NCI-H524 treated with DMSO at 0.1 percent for 48 hours (cell line): ENCODE data around the gene AFG3L2.
"Not testable (repeated sequence)": the region's sequence is repeated elsewhere in the genome, so short reads cannot be mapped to it uniquely, and the experiment has no call there.

Source experiments
- DNase-seq: peaks from one replicate; lab custom pipeline; 2025; lab: John Stamatoyannopoulos, UW

Gene AFG3L2

DNA sequence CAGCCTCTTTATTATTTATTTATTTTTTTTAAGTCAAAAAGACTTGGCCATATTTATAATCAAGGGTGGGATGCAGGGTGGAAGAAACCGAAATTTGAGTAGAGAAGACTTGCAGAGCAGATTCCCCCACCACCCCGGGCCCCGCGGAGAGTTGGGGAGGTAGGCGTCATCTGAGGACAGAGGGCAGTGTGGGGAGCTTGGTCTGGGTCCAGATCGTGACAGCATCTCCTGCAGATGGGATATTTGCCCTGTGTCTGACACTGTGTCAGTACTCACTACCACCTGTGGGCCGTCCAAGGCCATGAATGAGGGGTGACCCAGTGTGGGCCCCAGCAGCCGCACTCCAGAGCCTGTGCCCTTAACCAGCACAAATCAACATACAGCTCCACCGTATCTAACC lies 20.2 kb upstream of the AFG3L2 start:
- no peak for DNase-seq

DNA sequence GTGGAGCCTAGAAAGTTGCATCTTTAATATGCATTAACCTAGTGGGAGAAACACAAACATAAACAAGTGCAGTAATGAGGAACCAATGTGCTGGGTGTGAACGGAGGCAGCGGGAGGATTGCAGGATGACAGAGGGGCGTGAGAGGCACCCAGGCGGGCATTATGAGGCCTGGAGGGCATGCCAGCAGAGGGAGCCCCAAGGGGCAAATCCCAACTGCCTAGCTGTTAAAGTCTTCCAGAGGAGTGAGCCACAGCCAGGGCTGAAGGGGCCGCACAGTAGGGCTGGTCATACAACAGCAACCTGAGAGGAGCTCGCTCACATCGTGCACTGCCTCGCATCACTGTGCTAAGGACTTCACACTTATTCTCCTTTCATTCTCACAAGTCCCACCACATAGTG lies 17.4 kb upstream of the AFG3L2 start:
- no peak for DNase-seq

DNA sequence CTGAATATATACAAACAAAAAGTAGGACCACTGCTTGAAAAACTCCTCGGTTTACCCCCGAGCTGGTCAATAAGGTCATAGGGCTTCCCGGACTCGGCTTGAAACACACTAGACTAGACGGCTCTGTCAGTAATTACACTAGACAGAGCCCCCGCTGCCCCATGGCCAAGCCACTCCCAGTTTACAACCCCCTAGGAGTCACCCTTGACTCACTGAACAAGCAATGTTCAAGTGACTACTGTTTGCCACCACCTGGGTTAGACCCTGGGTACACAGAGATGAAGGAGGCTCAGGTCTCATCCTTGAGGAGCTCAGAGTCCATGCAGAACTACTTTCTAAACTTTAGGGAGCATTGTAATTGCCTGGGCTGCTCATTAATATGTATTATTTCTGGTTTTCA lies 17.0 kb upstream of the AFG3L2 start:
- DNase-seq: no peak

DNA sequence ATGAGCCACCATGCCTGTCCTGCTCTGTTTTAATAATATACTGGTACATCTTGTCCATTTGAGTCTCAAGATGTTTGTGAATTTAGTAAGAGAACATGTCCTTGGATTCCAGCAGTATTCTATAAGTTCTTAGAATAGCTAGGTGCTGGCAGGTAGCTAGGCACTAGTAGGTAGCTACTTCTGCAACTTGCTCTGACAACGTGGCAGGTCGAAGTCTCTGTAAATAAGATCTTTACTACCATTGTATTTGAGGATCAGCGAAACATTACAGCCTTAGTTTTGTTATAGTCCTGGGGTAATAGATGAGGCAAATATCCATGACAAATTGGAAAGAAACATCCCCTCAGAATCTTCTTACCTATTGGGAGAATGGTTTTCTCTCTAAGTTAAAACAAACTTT lies 16.5 kb upstream of the AFG3L2 start:
- no peak for DNase-seq

DNA sequence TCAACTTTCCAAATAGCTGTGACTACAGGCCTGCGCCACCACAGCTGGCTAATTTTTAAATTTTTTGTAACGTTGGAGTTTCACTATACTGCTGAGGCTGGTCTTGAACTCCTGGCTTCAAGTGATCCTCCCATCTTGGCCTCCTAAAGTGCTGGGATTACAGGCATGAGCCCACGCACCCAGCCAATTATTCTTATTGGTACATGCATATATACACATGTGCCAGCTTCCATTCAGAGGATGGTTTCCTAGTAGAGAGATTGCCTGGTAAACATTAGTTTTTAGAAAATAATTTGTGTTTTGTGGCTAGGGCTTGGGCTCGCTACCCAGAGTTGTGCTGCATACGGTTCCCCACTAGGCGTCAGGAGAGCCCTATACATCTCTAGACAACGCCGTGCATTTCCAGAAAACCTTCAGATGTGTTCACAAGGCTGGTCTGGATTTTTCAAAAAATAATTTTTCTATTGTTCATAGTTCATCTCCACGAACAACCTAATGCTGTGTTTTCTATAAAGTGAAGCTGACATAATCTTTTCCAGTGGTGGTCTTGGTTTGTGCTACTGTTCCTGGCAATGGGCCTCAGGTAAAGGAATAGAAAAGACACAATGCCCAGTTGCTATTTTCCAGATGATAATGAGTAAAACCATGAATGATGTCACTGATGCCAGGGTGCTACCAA lies 14.6 kb upstream of the AFG3L2 start:
- DNase-seq: no peak

DNA sequence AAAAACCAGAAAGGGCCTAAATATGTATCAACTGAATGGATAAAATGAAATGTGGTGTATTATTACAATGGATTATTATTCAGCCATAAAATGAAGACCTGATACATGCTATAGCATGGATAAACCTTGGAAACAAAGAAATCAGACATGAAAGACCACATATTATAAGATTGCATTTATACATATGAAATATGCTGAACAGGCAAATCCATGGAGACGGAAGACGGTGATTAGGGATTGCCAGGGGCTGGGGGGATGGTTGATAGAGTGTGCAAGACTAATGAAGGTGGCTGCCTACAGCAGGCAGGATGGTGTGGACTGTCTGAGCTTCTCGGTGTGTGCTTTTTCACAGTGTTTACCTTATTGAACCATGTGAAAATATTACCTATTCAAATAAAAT lies 11.4 kb upstream of the AFG3L2 start:
- DNase-seq: no peak

DNA sequence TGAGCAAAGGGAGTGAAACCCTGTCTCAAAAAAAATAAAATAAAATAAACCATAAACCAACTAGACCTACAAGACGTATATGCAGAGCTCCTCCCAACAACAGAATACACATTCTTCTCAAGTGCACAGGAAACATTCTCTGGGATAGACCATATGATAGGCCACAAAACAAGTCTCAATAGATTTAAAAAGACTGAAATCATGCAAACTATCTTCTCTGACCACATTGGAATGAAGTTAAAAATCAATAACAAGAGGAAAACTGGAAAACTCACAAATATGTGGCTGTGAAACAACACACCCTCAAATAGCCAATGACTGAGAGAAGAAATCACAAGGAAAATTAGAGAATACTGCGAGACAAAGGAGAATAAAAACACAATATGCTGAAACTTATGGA lies 7.2 kb upstream of the AFG3L2 start:
- no peak for DNase-seq

DNA sequence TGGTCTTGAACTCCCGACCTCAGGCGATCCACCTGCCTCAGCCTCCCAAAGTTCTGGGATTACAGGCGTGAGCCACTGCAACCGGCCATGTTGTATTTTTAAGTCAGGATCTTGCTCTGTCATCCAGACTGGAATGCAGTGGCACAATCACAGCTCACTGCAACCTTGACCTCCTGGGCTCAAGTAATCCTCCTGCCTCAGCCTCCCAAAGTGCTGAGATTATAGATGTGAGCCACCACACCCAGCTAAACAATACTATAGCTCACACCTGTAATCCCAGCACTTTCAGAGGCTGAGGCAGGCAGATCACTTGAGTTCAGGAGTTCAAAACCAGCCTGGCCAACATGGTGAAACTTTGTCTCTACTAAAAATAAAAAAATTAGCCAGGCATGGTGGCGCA lies 6.7 kb upstream of the AFG3L2 start:
- DNase-seq: not testable (repeated sequence)

DNA sequence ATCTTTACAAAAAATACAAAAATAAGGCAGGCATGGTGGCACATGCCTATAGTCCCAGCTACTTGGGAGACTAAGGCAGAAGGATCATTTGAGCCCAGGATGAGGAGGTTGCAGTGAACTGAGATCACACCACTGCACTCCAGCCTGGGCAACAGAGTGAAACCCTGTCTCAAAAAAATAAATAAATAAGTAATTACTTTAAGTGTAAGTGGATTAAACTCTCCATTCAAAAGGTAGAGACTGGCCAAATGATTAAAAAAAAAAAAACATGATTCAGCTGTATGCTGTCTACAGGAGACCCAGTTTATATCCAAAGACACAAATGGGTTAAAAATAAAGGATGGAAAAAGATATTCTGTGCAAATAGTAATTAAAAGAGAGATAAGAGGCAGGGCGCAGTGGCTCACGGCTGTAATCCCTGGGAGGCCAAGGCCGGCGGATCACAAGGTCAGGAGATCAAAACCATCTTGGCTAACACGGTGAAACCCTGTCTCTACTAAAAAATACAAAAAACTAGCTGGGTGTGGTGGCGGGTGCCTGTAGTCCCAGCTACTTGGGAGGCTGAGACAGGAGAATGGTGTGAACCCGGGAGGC lies 5.3 kb upstream of the AFG3L2 start:
- DNase-seq: not testable (repeated sequence)

DNA sequence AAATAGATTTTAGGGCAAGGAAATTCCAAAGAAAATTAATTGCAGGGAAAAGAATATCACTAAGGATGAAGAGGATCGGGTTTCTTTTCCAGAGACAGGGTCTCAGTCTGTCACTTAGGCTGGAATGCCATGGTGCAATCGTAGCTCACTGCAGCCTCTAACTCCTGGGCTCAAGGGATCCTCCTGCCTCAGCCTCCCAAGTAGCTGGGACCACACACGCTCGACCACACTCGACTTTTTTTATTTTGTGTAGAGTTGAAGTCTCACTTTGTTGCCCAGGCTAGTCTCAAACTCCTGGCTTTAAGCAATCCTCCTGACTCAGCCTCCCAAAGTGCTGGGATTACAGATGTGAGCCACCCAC lies 1.2 kb upstream of the AFG3L2 start:
- not testable (repeated sequence) for DNase-seq

DNA sequence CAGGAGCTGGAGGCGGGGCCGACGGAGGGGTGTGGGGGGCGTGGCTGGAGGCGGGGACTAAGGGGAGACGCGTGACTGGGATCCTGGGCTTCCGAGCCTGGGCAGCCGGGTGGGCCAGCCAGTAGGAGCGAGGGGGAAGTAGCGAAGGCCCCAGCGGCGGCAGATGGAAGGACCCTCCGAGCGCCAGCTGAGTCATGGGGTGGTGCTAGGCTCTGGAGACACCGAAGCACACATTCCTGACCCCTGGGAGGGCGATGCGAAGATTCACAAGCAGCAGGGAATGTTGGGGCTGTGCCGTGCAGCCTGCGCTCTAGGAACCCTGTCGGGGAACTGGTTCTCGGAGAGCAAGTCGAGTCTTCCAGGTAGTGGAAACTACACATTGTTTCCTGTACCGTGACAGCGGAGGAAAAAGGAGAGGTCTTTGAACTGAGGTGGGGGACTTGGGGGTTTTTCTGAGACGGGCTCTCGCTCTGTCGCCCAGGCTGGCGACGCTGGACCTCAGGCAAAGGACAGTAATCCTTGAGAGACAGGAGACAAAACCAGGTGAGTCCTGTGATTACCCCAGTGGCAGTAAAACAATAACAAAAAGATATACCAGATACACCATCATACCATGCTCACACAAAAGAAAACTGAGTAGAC lies 650 bp upstream of the AFG3L2 start:
- DNase-seq: no peak

DNA sequence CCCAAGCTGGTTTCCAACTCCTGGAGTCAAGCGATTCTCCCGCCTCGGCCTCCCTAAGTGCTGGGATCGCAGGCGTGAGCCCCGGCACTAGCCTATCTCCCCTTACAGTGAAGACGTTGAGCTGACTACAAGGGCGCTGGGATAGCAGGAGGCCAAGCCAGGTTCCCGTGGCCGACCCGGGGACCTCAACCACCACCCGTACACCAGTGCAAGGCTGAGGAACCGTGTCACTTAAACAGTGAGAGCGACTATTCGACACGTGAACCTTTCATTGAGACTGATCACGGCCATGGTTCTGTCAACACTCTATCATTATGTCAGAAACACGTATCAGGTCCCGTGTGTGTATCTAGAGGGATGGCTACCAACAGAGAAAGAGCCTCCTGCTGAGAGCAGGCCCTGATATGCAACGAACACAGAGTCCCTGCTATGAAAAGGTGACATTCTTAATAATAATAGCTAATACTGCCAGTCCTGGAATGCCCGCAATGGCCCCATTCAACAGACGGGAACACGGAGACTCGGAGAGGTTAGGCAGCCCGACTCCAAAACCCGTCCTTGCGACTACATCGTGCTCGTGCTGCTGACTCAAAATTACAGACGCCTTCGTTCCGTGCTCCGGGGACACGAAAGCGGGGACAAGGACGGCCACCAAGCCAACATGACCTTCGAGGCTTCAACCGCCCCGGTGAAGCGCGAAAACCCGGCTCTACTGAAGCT lies 833 bp downstream of the AFG3L2 start:
- DNase-seq: no peak

DNA sequence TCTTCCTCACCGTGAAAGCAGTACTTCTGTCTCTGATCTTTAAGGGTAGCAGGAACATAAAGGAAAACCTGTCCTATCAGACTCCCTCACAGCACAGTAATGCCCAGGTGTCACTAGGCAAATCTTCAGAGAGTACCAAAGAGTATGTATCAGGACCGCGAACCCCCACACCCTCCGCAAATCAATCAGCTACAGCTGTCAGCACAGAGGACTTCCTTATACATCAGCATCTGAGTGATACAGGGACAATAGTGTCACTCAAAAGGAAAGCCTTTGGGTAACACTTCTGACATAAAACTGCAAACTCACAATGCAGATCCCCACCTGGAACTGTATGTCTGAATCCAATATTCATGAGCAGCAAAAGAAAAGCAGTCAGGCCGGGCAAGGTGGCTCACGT lies 2.6 kb downstream of the AFG3L2 start:
- no peak for DNase-seq

DNA sequence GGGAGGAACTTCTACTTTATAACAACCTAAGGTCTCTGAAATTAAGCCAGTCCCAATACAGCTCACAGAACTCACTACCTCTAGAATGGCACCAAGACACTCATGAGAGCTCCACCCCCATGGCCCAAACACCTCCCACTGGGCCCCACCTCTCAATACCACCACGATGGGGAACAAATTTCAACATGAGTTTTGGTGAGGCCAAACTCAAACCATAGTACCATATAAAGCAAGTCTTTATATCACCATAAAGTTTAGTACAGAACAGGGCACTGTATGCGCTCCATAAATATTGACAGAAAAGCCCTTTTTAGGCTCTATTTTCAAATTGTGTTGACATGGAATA lies 3.3 kb downstream of the AFG3L2 start:
- no peak for DNase-seq

DNA sequence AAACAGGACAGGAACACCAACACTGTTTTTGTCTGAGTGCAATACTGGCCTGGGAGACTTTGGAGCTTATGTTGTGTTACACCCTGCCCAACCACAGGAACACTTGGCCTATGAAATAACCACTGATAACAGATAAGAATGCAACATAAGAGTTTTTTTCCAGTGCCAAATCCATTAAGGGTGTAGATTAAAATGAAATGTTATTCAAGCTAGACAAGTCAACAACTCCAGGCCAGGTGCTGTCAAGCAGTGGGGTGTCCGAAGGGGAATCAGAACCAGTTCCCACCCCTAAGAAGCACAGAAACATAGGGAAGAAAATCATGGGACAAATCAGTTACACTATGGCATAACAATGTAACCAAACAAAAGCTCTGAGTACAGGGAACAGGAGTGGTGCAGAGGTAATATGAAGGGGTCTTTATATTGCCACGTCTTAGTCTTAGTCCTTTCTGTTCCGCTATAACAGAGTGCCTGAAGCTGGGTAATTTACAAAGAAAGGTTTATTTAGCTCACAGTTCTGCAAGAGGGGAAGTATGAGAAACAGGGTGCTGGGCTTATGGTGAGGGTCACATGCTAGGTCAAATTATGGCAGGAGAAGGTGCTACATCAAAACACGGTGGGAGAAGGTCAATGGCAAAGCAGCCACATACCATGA lies 3.8 kb downstream of the AFG3L2 start:
- no peak for DNase-seq

DNA sequence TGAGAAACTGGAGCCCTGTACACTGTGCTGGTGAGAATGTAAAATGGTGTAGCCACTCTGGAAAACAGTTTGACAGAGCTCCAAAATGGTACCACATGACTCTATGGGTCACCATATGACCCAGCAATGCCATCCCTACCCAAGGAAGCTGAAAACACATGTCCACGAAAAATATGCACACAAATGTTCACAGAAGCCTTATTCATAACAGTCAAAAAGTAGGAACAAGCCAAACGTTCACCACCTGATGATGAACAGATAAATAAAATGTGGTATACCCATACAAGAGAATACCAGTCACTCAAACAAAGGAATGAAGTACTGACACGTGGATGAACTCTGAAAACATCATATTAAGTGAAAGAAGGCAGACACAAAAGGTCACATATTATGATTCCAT lies 4.6 kb downstream of the AFG3L2 start:
- DNase-seq: no peak

DNA sequence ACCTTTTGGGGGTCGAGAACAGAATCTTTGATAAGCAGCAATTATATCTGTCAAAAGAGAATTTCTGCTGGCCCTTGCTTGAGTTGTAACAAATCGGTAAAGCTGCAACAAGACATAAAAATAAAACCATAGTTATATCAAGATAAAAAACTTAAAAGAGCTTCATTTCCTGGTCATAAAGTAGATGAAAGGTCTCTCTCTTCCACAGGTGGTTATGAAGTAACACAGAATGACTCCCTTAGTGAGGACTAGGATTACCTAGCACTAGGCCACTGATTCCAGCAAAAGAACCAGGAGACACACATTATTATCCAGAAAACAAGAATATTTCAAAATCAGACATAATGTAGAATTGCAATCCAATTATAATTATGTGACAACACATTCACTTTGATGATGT lies 5.4 kb downstream of the AFG3L2 start:
- DNase-seq: no peak

DNA sequence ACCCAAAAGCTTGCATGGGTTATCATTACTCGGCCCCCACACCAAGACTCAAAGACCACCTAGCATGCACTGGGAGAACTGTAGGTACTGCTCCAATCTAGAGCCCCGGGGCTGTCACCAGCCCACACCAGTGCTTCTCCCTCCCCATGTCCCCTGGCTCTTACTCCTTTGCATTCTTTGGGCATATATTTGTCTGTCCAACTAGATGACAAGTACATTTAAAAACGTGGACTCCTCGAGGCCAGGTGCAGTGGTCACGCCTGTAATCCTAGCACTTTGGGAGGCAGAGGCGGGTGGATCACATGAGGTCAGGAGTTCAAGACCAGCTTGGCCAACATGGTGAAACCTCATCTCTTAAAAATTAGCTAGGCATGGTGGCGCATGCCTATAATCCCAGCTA lies 7.8 kb downstream of the AFG3L2 start:
- DNase-seq: no peak

DNA sequence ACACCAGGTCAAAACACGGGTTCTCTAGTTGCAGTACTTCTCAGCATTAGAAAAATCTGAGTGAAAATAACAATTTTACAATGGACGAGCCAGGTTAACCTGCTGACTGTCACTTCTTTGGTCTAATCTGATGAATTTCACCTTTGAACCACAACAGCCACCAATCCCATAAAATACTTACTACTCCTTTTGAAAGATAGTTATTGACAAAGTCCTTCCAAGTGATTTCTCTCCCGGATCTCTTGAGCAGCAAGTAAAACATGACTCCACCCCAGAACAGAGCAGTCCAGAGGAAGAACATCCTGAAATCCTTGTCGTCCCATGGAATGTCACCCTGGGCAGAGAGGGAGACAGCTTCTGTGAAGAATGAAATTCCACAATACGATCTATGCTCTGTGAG lies 10.2 kb downstream of the AFG3L2 start:
- DNase-seq: no peak

DNA sequence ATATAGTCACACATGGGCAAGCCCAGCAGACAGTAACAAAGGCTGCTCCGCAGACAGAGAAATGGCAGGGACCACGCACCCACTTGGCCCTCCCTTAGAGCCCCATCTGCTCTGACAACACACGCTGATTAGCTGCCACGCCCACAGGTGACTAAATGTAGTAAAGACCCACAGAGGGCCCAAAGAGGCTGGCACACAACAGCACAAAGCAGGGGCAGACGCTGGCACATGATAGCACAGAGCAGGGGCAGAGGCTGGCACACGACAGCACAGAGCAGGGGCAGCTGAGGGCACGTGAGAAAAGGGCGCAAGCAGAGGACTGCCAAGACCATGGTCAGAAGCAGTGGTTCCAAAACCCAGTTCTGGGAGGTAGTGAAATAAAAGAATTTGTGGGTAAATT lies 10.6 kb downstream of the AFG3L2 start:
- no peak for DNase-seq

DNA sequence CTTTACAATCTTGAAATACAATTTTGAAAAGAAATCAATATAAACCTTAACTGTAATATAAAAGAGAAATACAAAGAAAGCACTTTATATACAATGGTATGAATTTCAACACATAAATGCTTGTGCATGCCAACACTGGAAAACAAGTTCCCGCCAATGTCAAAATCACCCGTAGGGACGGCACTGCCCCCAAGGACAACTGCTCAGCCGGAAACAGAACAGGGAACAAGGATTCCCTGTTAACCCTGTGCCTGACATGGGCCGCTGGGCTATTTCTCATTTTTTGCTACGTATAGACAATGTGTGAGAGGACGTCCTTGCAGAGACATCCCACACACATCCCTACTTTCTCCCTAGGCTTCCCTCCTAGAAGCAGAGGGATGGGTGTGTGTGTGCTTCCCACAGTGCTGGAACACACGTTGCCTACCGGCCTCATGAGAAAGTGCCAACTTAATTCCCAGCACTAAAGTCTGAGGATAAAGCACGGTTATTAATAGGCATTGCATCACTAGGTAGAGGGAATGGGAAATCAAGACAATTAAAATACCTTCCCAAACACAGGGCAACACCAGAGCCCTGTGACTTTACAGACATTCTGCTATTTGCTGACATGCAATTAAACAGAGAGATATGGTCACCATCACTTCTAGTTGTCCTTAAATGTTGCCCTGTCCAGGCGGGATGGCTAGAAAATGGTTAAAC lies 14.4 kb downstream of the AFG3L2 start:
- no peak for DNase-seq

DNA sequence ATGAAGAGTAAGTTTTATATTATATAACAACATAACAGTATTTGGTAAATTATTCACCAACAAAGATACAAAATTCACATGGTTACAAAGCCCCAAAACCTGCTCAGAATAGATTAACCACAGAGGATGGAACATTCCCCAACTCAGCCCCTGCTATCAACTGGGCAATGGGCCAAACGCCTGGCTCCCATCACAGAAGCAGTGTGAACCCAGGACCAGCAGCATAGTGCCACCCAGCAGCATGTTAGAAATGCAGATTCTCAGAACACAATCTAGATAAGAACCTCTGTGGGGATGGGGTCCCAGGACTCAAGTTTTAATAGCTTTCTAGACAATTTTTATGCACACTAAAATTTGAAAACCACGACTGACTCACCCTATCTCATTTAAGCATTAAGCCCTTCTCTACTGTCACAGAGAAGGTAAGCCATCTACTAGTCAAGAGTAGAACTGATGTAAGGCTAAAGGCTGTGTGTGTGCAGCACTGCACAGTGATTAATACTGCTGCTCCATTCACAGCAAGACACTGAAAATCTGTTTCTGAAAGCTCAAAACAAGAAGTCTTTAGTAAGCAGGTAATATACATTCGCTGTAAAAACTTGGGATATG lies 15.2 kb downstream of the AFG3L2 start:
- DNase-seq: no peak
